ENCODE results near the gene NSFL1C. TPM values are rescaled to one million over a fixed set of nuclear protein-coding genes. Genes with fewer than 3 reads are reported as not detected.
A peak's percentile ranks its signal among the peaks of the same experiment; 100 is the strongest.

NSFL1C gene
- total RNA-seq, 1 donor: 30.0 TPM

DNA sequence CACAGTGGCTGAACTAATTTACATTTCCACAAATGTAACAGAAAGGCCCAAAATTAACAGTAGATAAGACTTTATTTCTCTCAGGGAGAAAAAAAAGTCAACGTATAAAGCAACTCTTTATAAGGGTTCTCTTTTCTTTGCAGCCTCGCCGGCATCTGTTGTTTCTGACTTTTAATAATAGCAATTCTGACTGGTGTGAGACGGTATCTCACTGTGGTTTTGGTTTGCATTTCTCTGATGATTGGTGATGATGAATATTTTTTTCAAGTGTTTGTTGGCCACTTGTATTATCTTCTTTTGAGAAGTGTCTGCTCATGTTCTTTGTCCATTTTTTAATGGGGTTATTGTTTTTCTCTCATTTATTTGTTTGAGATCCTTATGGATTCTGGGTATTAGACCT is 46.6 kb downstream of the NSFL1C start:
- Histone ChIP-seq H4K20me1 (ENCODE audit: insufficient read depth, low read length) (no peaks in the 10 kb centered on the region), H3K9me3 (ENCODE audit: low read depth, low read length) (no peaks in the 10 kb centered on the region), H3K4me3 (ENCODE audit: insufficient read depth, low read length) (no peak overlapping the region), H3K27ac (ENCODE audit: low read depth, low read length) (no peak overlapping the region), H3K36me3 (ENCODE audit: insufficient read depth, low read length) (no peaks in the 10 kb centered on the region), H3K27me3 (ENCODE audit: insufficient read depth, low read length) (no peaks in the 10 kb centered on the region), H3K79me2 (ENCODE audit: insufficient read depth, low read length) (no peaks in the 10 kb centered on the region), H3K4me2 (ENCODE audit: insufficient read depth, low read length) (no peak overlapping the region), H3K4me1 (ENCODE audit: insufficient read depth, low read length) (peaks cover 30% of the 10 kb centered on the region), H2AFZ (ENCODE audit: low read length) (no peak overlapping the region)
- DNase-seq (ENCODE audit: insufficient read length, low spot score, missing footprints): no peak
- TF ChIP-seq, protein P1, sequence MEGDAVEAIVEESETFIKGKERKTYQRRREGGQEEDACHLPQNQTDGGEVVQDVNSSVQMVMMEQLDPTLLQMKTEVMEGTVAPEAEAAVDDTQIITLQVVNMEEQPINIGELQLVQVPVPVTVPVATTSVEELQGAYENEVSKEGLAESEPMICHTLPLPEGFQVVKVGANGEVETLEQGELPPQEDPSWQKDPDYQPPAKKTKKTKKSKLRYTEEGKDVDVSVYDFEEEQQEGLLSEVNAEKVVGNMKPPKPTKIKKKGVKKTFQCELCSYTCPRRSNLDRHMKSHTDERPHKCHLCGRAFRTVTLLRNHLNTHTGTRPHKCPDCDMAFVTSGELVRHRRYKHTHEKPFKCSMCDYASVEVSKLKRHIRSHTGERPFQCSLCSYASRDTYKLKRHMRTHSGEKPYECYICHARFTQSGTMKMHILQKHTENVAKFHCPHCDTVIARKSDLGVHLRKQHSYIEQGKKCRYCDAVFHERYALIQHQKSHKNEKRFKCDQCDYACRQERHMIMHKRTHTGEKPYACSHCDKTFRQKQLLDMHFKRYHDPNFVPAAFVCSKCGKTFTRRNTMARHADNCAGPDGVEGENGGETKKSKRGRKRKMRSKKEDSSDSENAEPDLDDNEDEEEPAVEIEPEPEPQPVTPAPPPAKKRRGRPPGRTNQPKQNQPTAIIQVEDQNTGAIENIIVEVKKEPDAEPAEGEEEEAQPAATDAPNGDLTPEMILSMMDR (IDR thresholded peaks at IDR 0.05; ENCODE audit: extremely low read depth, low read depth, low read length): no peak

DNA sequence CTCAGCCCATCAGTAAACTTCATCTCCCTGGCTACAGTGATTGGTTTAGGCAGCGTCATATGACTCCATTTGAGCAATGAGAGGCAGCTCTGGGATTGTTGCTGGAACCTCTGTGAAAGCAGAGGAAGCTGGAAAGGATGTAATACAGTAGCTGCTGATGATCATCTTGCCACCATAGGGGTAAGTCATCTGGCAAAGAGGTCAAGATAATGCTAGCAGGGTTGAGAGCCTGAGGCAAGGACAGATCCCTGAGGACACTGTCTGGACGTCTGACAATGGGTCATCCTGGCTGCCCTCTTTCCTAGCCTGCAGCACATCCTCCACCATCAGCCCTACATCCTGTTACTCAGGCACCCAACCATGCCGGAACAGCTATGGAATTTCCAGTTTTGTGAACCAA is 48.3 kb downstream of the NSFL1C start:
- H3K4me3 ChIP-seq (ENCODE audit: insufficient read depth, low read length): no peak overlapping the region
- peak overlapping the region; percentile 86 for H3K27ac ChIP-seq (ENCODE audit: low read depth, low read length)
- DNase-seq (ENCODE audit: insufficient read length, low spot score, missing footprints): no peak
- no peaks in the 10 kb centered on the region for H4K20me1 ChIP-seq (ENCODE audit: insufficient read depth, low read length)
- no peaks in the 10 kb centered on the region for H3K9me3 ChIP-seq (ENCODE audit: low read depth, low read length)
- H3K4me1 ChIP-seq (ENCODE audit: insufficient read depth, low read length): peaks cover 30% of the 10 kb centered on the region
- H2AFZ ChIP-seq (ENCODE audit: low read length): peak overlapping the region; percentile 76
- no peaks in the 10 kb centered on the region for H3K36me3 ChIP-seq (ENCODE audit: insufficient read depth, low read length)
- no peaks in the 10 kb centered on the region for H3K79me2 ChIP-seq (ENCODE audit: insufficient read depth, low read length)
- no peaks in the 10 kb centered on the region for H3K27me3 ChIP-seq (ENCODE audit: insufficient read depth, low read length)
- peak overlapping the region; percentile 17 for H3K4me2 ChIP-seq (ENCODE audit: insufficient read depth, low read length)
- TF ChIP-seq, protein P1 (IDR thresholded peaks at IDR 0.05; ENCODE audit: extremely low read depth, low read depth, low read length): no peak

DNA sequence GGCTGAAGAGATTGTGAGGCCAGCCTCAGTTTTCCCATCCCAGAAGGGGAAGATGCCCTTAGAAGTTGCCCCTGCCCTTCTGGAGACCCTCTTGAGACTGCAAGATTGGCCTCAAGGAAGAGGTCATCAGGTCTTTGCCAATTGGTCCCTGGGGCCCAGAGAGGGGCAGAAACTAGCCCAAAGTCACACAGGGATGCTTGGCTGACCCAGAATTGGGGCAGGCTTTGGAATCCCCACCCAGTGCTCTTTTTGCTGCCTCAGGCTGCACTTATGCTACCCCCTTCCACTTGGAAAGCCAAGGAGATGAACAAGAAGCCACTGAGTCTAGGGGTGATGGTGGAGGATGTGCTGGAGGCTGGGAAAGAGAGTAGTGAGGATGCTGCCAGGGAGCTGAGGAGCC is 48.9 kb downstream of the NSFL1C start:
- Histone ChIP-seq H3K27me3 (ENCODE audit: insufficient read depth, low read length) (no peaks in the 10 kb centered on the region), H3K4me3 (ENCODE audit: insufficient read depth, low read length) (no peak overlapping the region), H3K79me2 (ENCODE audit: insufficient read depth, low read length) (no peaks in the 10 kb centered on the region), H3K4me1 (ENCODE audit: insufficient read depth, low read length) (peaks cover 30% of the 10 kb centered on the region), H3K27ac (ENCODE audit: low read depth, low read length) (peak overlapping the region; percentile 86), H3K36me3 (ENCODE audit: insufficient read depth, low read length) (no peaks in the 10 kb centered on the region), H2AFZ (ENCODE audit: low read length) (peak overlapping the region; percentile 55), H3K9me3 (ENCODE audit: low read depth, low read length) (no peaks in the 10 kb centered on the region), H4K20me1 (ENCODE audit: insufficient read depth, low read length) (no peaks in the 10 kb centered on the region), H3K4me2 (ENCODE audit: insufficient read depth, low read length) (peak overlapping the region; percentile 38)
- TF ChIP-seq, protein P1 (IDR thresholded peaks at IDR 0.05; ENCODE audit: extremely low read depth, low read depth, low read length): no peak
- DNase-seq (ENCODE audit: insufficient read length, low spot score, missing footprints): no peak

DNA sequence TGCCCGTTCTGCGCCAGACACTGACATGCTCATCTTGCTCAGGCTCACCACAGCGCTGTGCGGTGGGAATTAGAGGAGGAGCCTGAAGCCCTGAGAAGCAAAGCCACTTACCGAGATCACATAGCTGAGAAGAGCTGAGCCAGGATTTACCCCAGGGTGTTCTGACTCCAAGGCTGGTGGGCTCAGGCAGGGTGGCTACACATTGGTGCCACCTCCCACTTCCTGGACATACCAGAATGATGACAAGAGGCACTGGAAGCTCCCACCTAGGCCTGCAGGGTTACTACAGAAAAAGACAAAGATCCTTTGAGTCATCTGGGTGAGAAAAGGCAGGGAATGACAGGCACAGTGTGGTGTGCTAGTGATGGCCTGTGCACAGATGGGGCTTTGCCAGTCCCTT is 49.4 kb downstream of the NSFL1C start:
- H3K79me2 ChIP-seq (ENCODE audit: insufficient read depth, low read length): no peaks in the 10 kb centered on the region
- peak; percentile 54 for DNase-seq (ENCODE audit: insufficient read length, low spot score, missing footprints)
- H3K36me3 ChIP-seq (ENCODE audit: insufficient read depth, low read length): no peaks in the 10 kb centered on the region
- peak overlapping the region; percentile 86 for H3K27ac ChIP-seq (ENCODE audit: low read depth, low read length)
- H3K4me2 ChIP-seq (ENCODE audit: insufficient read depth, low read length): peak overlapping the region; percentile 38
- H3K27me3 ChIP-seq (ENCODE audit: insufficient read depth, low read length): no peaks in the 10 kb centered on the region
- H3K4me1 ChIP-seq (ENCODE audit: insufficient read depth, low read length): peaks cover 30% of the 10 kb centered on the region
- H2AFZ ChIP-seq (ENCODE audit: low read length): peak overlapping the region; percentile 55
- H4K20me1 ChIP-seq (ENCODE audit: insufficient read depth, low read length): no peaks in the 10 kb centered on the region
- TF ChIP-seq, protein P1 (IDR thresholded peaks at IDR 0.05; ENCODE audit: extremely low read depth, low read depth, low read length): no peak
- no peak overlapping the region for H3K4me3 ChIP-seq (ENCODE audit: insufficient read depth, low read length)
- H3K9me3 ChIP-seq (ENCODE audit: low read depth, low read length): no peaks in the 10 kb centered on the region

Measured in osteoblast (primary cell).